Ishikawa (cell line): Measurements from ENCODE around the gene UCP1.

Source experiments
- CEBPB ChIP-seq: IDR thresholded peaks from 2 replicates; pipeline ENCODE4 v1.6.1; 2012
- EP300 ChIP-seq: IDR thresholded peaks from 2 replicates; pipeline ENCODE4 v1.6.1; 2012; ENCODE audit warnings: borderline replicate concordance
- MAX ChIP-seq: IDR thresholded peaks from 2 replicates; pipeline ENCODE4 v1.6.1; 2012
- RAD21 ChIP-seq: IDR thresholded peaks from 2 replicates; pipeline ENCODE4 v1.6.1; 2012; ENCODE audit warnings: low read depth
- REST ChIP-seq: IDR thresholded peaks from 2 replicates; pipeline ENCODE4 v1.6.1; 2012; ENCODE audit warnings: low read depth, mild to moderate bottlenecking
- TAF1 ChIP-seq: IDR thresholded peaks from 2 replicates; pipeline ENCODE4 v1.6.1; 2012; ENCODE audit warnings: low read depth, mild to moderate bottlenecking
- USF1 ChIP-seq: IDR thresholded peaks from 2 replicates; pipeline ENCODE4 v1.6.1; 2012
- YY1 ChIP-seq: IDR thresholded peaks from 2 replicates; pipeline ENCODE4 v1.6.1; 2012; ENCODE audit warnings: low read depth
- ZBTB7A ChIP-seq: IDR thresholded peaks from 2 replicates; pipeline ENCODE4 v1.6.1; 2012; ENCODE audit warnings: low read depth

DNA sequence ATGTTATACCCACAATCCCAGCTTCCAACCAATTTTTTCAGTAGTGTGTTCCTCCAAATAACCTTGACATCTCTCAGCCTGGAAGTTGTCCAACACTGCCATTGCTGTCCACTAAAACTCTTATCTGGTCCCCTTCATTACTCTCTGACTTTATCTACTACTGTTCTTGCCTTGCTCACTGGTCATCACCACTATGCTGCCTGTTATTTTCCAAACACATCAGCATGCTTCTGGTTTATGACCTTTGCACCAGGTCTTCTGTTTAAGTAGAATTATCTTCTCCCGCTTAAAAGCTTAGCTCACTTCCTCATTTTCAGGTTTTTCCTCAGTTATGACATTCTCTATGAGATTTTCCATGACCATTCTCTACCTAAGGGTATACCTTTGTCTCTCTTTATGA lies 39.3 kb downstream of the UCP1 start:
- TF ChIP-seq EP300 (no peak), MAX (no peak), REST (no peak), YY1 (no peak), CEBPB (no peak), ZBTB7A (no peak), USF1 (no peak), TAF1 (no peak), RAD21 (no peak)
